Activated T-cell treated with anti-CD3 and anti-CD28 coated beads, Interleukin-2, amount 50 U/mL, for 4 hours (primary cell): ENCODE measurements around the gene RELT. TPM values are rescaled to one million over a fixed set of nuclear protein-coding genes. Genes with fewer than 3 reads are reported as not detected.

Source experiments
- ATAC-seq, 2 donors: fragments of 200-7000 bp; cut with Tn5 transposase; one replicate each; pipeline ENCODE4 v1.10.0; 2021
- DNase-seq: peaks from one replicate; pipeline ENCODE4 v3.0.0-alpha.2; 2020
- H3K27me3 Mint-ChIP-seq: one replicate; pipeline ENCODE4 v1.8.0; 2021; ENCODE audit warnings: low read depth, mixed read lengths
- H3K36me3 Mint-ChIP-seq: one replicate; pipeline ENCODE4 v1.8.0; 2022; ENCODE audit warnings: mixed read lengths; ENCODE audit not compliant: insufficient read depth
- H3K4me1 Mint-ChIP-seq: one replicate; pipeline ENCODE4 v1.8.0; 2021; ENCODE audit warnings: low read depth, mixed read lengths
- H3K4me3 Mint-ChIP-seq: one replicate; pipeline ENCODE4 v1.8.0; 2021; ENCODE audit warnings: mild to moderate bottlenecking, moderate library complexity, mixed read lengths
- H3K9me3 Mint-ChIP-seq: one replicate; pipeline ENCODE4 v1.8.0; 2021; ENCODE audit warnings: mixed read lengths
- total RNA-seq, 3 donors: library from RNA; stranded (reverse); gene quantifications; one replicate each; pipeline ENCODE4 v1.2.1, GENCODE V29; 2021

RELT gene
- total RNA-seq, 3 donors from 2014 or later, result 31.3 to 36.6 (median 32.5) TPM

DNA sequence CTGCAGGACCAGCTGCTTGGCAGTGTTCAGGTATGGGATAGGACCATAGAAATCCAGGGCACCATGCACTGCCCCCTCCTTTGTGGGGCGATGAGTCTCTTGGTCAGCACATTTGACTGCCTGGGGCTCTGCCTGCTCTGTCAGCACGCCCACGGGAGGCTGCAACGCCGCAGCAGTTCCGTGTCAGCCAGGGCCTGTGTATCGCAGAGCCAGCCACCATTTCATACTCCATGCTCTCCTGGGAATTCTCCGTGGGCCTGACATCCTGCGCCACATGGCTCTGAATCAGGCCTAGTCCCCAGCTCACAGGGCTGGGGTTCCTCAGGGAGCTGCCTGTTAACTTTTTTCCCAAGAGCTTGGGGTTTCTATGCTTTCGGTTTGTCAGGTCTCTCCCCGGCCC, 16.9 kb upstream of the RELT start:
- Mint-ChIP-seq H3K4me3 (no peak overlapping the region), H3K9me3 (no peaks in the 10 kb centered on the region), H3K4me1 (no peaks in the 10 kb centered on the region), H3K36me3 (no peaks in the 10 kb centered on the region), H3K27me3 (no peaks in the 10 kb centered on the region)
- ATAC-seq, result no peak
- DNase-seq, result no peak

- ATAC-seq (peak in 1 of 2 donors; percentile 23), DNase-seq (peak; percentile 27)
- Mint-ChIP-seq H3K27me3 (no peaks in the 10 kb centered on the region), H3K36me3 (no peaks in the 10 kb centered on the region), H3K9me3 (no peaks in the 10 kb centered on the region), H3K4me1 (no peaks in the 10 kb centered on the region), H3K4me3 (no peak overlapping the region)
These were observed 16.1 kb upstream of the RELT start for GRCh38 chr11:73359930-73360742.

DNA sequence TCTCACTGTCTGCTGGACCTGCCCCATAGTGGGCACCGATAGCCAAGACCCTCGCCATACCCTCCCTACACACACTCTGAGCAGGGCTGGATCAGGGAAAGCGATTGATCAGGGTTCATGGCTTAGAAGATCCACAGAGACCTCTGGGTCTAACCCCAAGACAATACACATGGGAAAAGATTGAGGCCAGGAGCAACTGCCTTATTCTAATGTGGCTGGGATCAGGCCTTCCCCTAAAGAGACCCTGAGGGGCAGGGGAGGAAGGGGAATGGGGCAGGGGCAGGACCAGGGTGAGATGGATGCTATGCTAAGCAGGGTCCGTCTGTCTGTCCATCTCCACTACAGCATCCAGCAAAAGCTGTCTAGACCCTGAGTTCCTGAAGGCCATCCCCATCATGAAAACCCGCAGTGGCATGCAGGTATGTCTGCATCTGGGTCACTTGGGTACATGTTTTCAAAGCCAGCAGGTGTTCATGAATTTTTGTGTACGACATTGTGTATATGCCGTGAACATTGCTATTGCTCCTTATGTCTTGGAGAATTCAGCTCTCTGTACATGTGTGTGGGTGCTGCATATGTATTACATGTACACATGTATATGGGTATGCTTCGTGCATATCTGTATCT, 15.3 kb upstream of the RELT start:
- Mint-ChIP-seq H3K27me3 (no peaks in the 10 kb centered on the region), H3K4me3 (no peak overlapping the region), H3K4me1 (peaks cover 6% of the 10 kb centered on the region), H3K9me3 (no peaks in the 10 kb centered on the region), H3K36me3 (no peaks in the 10 kb centered on the region)
- no peak for ATAC-seq
- no peak for DNase-seq

DNA sequence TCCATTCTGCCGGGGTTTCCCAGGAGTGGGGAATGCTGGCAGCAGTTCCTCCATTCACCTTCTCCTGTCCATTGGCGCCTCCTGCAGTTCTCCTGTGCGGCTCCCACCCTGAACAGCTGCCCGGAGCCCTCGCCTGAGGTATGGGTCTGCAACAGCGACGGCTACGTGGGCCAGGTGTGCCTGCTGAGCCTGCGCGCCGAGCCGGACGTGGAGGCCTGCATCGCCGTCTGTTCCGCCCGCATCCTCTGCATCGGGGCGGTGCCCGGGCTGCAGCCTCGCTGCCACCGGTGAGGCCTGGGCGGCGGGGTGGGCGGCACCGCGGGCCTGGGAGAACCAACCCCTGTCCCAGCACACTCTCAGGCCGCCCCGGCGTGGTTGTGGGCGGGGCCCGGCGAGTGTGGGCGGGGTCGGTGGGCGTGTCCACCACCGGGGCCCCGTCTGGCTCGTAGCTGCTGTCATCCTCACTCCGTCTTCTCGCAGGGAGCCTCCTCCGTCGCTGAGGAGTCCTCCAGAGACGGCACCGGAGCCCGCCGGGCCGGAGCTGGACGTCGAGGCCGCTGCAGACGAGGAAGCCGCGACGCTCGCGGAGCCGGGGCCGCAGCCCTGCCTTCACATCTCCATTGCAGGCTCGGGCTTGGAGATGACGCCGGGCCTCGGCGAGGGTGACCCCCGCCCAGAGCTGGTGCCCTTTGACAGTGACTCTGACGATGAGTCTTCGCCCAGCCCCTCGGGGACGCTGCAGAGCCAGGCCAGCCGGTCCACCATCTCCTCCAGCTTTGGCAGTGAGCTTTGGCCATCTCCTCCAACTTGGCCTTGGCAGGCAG, 14.0 kb upstream of the RELT start:
- no peaks in the 10 kb centered on the region for H3K36me3 Mint-ChIP-seq
- H3K27me3 Mint-ChIP-seq, result no peaks in the 10 kb centered on the region
- H3K4me1 Mint-ChIP-seq, result peaks cover 19% of the 10 kb centered on the region
- no peaks in the 10 kb centered on the region for H3K9me3 Mint-ChIP-seq
- no peak for DNase-seq
- H3K4me3 Mint-ChIP-seq, result no peak overlapping the region
- no peak for ATAC-seq

- Mint-ChIP-seq H3K9me3 (no peaks in the 10 kb centered on the region), H3K4me1 (peaks cover 28% of the 10 kb centered on the region), H3K36me3 (no peaks in the 10 kb centered on the region), H3K27me3 (no peaks in the 10 kb centered on the region), H3K4me3 (no peak overlapping the region)
- DNase-seq (no peak), ATAC-seq (no peak)
These were observed 13.1 kb upstream of the RELT start for GRCh38 chr11:73363147-73363546.

DNA sequence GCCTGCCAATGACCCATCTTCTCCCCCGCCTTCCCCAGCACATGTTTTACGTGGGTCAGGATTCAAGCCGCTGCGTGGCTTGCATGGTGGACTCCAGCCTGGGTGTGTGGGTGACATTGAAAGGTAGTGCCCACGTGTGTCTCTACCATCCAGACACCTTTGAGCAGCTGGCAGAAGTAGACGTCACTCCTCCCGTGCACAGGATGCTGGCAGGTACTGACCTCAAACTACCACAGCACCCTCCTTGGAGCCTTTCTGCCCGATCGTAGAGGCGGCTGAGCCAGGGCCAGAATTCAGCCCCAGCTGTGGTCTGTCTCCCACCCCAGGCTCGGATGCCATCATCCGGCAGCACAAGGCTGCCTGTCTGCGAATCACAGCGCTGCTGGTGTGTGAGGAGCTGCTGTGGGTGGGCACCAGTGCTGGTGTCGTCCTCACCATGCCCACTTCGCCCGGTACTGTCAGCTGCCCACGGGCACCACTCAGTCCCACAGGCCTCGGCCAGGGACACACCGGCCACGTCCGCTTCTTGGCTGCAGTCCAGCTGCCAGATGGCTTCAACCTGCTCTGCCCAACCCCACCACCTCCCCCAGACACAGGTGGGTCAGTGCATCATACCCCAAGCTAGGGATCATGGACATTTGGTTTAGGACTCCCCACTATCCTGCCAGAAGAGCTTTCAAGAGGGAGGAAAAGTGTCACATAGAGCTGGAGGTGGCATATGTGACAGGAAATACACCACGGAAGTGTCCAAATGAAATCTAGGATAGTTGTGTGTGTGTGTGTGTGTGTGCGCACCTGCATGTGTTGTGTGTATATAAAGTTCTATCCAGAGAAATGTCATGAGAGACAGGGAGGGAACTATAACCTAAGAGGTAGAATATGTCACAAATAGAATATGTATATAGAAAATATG, 10.6 kb upstream of the RELT start:
- Mint-ChIP-seq H3K36me3 (no peaks in the 10 kb centered on the region), H3K4me1 (peaks cover 32% of the 10 kb centered on the region), H3K9me3 (no peaks in the 10 kb centered on the region), H3K4me3 (peak overlapping the region; percentile 45), H3K27me3 (no peaks in the 10 kb centered on the region)
- ATAC-seq (no peak), DNase-seq (no peak)

DNA sequence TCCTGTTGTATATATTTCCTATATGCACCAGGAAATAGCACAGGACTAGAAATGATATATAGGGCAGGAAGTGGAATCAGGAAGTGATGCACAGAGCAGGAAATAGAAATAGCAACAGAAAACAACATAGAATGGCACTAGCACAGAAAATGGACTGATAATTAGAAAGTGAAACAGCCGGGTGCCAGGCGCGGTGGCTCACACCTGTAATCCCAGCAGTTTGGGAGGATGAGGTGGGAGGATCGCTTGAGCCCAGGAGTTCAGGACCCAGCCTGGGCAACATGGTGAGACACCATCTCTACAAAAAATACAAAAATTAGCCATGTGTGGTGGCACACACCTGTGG, 10.0 kb upstream of the RELT start:
- H3K27me3 Mint-ChIP-seq, result no peaks in the 10 kb centered on the region
- peak overlapping the region; percentile 45 for H3K4me3 Mint-ChIP-seq
- no peaks in the 10 kb centered on the region for H3K9me3 Mint-ChIP-seq
- no peak for DNase-seq
- ATAC-seq, result peak; percentile 55 to 69
- H3K4me1 Mint-ChIP-seq, result peaks cover 32% of the 10 kb centered on the region
- H3K36me3 Mint-ChIP-seq, result no peaks in the 10 kb centered on the region

- ATAC-seq (no peak), DNase-seq (no peak)
- Mint-ChIP-seq H3K9me3 (no peaks in the 10 kb centered on the region), H3K36me3 (no peaks in the 10 kb centered on the region), H3K27me3 (no peaks in the 10 kb centered on the region), H3K4me1 (peaks cover 32% of the 10 kb centered on the region), H3K4me3 (no peak overlapping the region)
These were observed 9.2 kb upstream of the RELT start for GRCh38 chr11:73366953-73367352.

GRCh38 chr11:73367482-73368024, 8.6 kb upstream of the RELT start:
- Mint-ChIP-seq H3K4me3 (no peak overlapping the region), H3K9me3 (no peaks in the 10 kb centered on the region), H3K4me1 (peaks cover 32% of the 10 kb centered on the region), H3K36me3 (no peaks in the 10 kb centered on the region), H3K27me3 (no peaks in the 10 kb centered on the region)
- ATAC-seq, result peak in 1 of 2 donors; percentile 15
- peak; percentile 20 for DNase-seq

- Mint-ChIP-seq H3K9me3 (no peaks in the 10 kb centered on the region), H3K4me3 (no peak overlapping the region), H3K36me3 (no peaks in the 10 kb centered on the region), H3K4me1 (peaks cover 24% of the 10 kb centered on the region), H3K27me3 (no peaks in the 10 kb centered on the region)
- DNase-seq (no peak), ATAC-seq (no peak)
These were observed 3.7 kb upstream of the RELT start for GRCh38 chr11:73372375-73372993.

DNA sequence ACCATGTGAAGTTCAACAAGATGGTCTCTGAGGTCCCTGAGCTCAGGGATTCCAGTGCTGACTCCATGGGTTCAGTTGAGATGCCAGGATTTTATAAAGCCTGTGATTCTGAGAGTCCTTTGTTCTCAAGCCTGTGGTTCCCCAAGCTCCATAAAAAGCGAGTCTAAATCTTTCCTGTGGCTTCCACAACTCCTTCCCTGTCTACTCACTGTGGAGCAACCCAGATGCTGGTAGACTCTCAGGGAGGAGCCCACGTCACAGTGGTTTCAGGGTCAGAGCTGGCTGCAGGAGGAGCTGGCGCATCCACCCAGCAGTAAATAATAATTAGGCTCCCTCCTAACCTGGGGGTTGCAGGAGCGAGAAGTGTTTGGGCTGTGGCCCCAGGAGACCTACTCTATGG, 2.0 kb upstream of the RELT start:
- ATAC-seq (no peak), DNase-seq (no peak)
- Mint-ChIP-seq H3K27me3 (no peaks in the 10 kb centered on the region), H3K9me3 (no peaks in the 10 kb centered on the region), H3K4me3 (no peak overlapping the region), H3K4me1 (peaks cover 30% of the 10 kb centered on the region), H3K36me3 (no peaks in the 10 kb centered on the region)

GRCh38 chr11:73375830-73376159, 404 bp upstream of the RELT start:
- ATAC-seq, result no peak
- H3K4me1 Mint-ChIP-seq, result peaks cover 43% of the 10 kb centered on the region

GRCh38 chr11:73376803-73377629, 817 bp downstream of the RELT start:
- Mint-ChIP-seq H3K9me3 (no peaks in the 10 kb centered on the region), H3K4me1 (peaks cover 47% of the 10 kb centered on the region), H3K36me3 (no peaks in the 10 kb centered on the region), H3K4me3 (peak overlapping the region; percentile 91), H3K27me3 (no peaks in the 10 kb centered on the region)
- DNase-seq, result peak; percentile 35
- peak; percentile 41 to 44 for ATAC-seq

More at GRCh38 chr11:73375830-73376159, 404 bp upstream of the RELT start:
- Mint-ChIP-seq H3K4me3 (peak overlapping the region; percentile 91), H3K36me3 (no peaks in the 10 kb centered on the region), H3K27me3 (no peaks in the 10 kb centered on the region), H3K9me3 (no peaks in the 10 kb centered on the region)
- no peak for DNase-seq
